ENCODE measurements around the gene TNKS1BP1. TPM values are rescaled to one million over a fixed set of nuclear protein-coding genes. Genes with fewer than 3 reads are reported as not detected.
A peak's percentile ranks its signal among the peaks of the same experiment; 100 is the strongest.

Gene TNKS1BP1
- total and polyA plus RNA-seq, 7 donors = 63.9 to 288 (median 80.1) TPM

DNA sequence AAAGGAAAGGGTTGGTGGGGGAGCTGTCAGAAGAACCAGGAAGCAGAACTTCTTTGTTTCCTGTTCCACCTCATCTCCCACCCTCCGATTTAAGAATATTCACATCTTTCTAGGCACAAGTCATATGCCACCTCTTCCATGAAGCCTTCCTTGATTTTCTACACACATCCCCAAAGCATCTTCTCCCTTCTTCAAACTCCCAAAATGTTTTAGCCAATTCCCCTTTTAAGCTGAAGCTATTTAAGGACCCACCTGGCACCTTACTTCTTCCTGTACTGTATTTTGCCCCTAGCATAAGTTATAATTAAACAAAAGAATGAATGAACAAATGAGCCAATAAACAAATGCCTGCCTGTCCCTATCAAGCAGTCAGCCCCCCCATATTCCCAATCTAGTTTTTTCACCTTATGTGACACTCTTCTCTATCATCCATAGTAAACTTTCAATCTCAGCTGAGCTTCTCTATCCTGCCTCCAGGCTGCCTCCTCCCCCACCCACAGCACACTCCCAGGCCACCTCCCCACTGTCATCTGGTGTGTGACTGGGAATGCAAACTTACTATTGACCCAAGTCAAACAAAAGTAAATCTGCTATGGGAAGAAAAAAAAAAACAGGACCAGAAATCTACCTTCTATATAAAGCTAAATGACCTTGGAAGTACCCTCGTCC, 3.9 kb downstream of the TNKS1BP1 start:
- peaks cover 0 to 38% of the 10 kb centered on the region in 2 donors for H3K36me3 ChIP-seq (ENCODE audit: insufficient read depth in 1 of 2, low read depth in 1 of 2)
- intact Hi-C loops (cut with DNase I) = no loop called here
- WGBS, 3 donors = 75 to 89% (median 84%) methylated on average over 2 of the region's 2 CpGs
- H3K27me3 ChIP-seq (ENCODE audit: insufficient read depth in 3 of 3, low read length in 2 of 3) = no peaks in the 10 kb centered on the region
- H3K4me3 ChIP-seq = peak overlapping the region; percentile 81
- DNase-seq (peak in 1 of 2 donors; percentile 48), ATAC-seq (no peak)
- TF ChIP-seq, protein P1, sequence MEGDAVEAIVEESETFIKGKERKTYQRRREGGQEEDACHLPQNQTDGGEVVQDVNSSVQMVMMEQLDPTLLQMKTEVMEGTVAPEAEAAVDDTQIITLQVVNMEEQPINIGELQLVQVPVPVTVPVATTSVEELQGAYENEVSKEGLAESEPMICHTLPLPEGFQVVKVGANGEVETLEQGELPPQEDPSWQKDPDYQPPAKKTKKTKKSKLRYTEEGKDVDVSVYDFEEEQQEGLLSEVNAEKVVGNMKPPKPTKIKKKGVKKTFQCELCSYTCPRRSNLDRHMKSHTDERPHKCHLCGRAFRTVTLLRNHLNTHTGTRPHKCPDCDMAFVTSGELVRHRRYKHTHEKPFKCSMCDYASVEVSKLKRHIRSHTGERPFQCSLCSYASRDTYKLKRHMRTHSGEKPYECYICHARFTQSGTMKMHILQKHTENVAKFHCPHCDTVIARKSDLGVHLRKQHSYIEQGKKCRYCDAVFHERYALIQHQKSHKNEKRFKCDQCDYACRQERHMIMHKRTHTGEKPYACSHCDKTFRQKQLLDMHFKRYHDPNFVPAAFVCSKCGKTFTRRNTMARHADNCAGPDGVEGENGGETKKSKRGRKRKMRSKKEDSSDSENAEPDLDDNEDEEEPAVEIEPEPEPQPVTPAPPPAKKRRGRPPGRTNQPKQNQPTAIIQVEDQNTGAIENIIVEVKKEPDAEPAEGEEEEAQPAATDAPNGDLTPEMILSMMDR (IDR thresholded peaks at IDR 0.05) = no peak
- peaks cover 66% of the 10 kb centered on the region for H3K4me1 ChIP-seq
- peak overlapping the region; percentile 87 for H3K27ac ChIP-seq
- no peaks in the 10 kb centered on the region for H3K9me3 ChIP-seq

- Histone ChIP-seq H3K9me3 (no peaks in the 10 kb centered on the region), H3K27me3 (ENCODE audit: insufficient read depth in 3 of 3, low read length in 2 of 3) (no peaks in the 10 kb centered on the region), H3K36me3 (ENCODE audit: insufficient read depth in 1 of 2, low read depth in 1 of 2) (peaks cover 0 to 39% of the 10 kb centered on the region in 2 donors), H3K4me3 (peak overlapping the region; percentile 81), H3K27ac (no peak overlapping the region), H3K4me1 (peaks cover 64% of the 10 kb centered on the region)
- ATAC-seq (no peak), DNase-seq (peak in 1 of 2 donors; percentile 53)
- TF ChIP-seq, protein P1 (IDR thresholded peaks at IDR 0.05) = no peak
- intact Hi-C loops (cut with DNase I) = no loop called here
- 69 to 70% (median 69%) methylated on average over 22 of the region's 22 CpGs for WGBS, 3 donors
Measured at GRCh38 chr11:57320067-57320718, 4.6 kb downstream of the TNKS1BP1 start.

- intact Hi-C loops (cut with DNase I) = no loop called here
- TF ChIP-seq, protein P1 (IDR thresholded peaks at IDR 0.05) = no peak
- peaks cover 0 to 59% of the 10 kb centered on the region in 2 donors for H3K36me3 ChIP-seq (ENCODE audit: insufficient read depth in 1 of 2, low read depth in 1 of 2)
- H3K4me1 ChIP-seq = peaks cover 56% of the 10 kb centered on the region
- peak overlapping the region; percentile 65 for H3K27ac ChIP-seq
- ATAC-seq = peak; percentile 12 to 57 (median 44)
- H3K9me3 ChIP-seq = no peaks in the 10 kb centered on the region
- 15 to 25% (median 22%) methylated on average over 2 of the region's 2 CpGs for WGBS, 3 donors
- H3K27me3 ChIP-seq (ENCODE audit: insufficient read depth in 3 of 3, low read length in 2 of 3) = no peaks in the 10 kb centered on the region
- peak in 1 of 2 donors; percentile 74 for DNase-seq
- peak overlapping the region; percentile 46 for H3K4me3 ChIP-seq
Measured at GRCh38 chr11:57318178-57318577, 6.6 kb downstream of the TNKS1BP1 start.

GRCh38 chr11:57316017-57316416, 8.7 kb downstream of the TNKS1BP1 start:
- Histone ChIP-seq H3K27ac (peak overlapping the region; percentile 0), H3K4me1 (peaks cover 52% of the 10 kb centered on the region), H3K9me3 (no peaks in the 10 kb centered on the region), H3K4me3 (peak overlapping the region; percentile 2), H3K27me3 (ENCODE audit: insufficient read depth in 3 of 3, low read length in 2 of 3) (no peaks in the 10 kb centered on the region), H3K36me3 (ENCODE audit: insufficient read depth in 1 of 2, low read depth in 1 of 2) (peaks cover 0 to 71% of the 10 kb centered on the region in 2 donors)
- peak; percentile 66 to 82 for DNase-seq
- 24 to 31% (median 28%) methylated on average over 3 of the region's 3 CpGs for WGBS, 3 donors
- TF ChIP-seq, protein P1 (IDR thresholded peaks at IDR 0.05) = no peak
- intact Hi-C loops (cut with DNase I) = no loop called here
- ATAC-seq = peak in 3 of 4 donors; percentile 9 to 18 (median 15)
